NCI-H446 (cell line): ENCODE data around the gene ARID1B.

Source experiments
- DNase-seq, 2 experiments: peaks; one replicate each; lab custom pipeline; 2025; lab: John Stamatoyannopoulos, UW

ARID1B gene

DNA sequence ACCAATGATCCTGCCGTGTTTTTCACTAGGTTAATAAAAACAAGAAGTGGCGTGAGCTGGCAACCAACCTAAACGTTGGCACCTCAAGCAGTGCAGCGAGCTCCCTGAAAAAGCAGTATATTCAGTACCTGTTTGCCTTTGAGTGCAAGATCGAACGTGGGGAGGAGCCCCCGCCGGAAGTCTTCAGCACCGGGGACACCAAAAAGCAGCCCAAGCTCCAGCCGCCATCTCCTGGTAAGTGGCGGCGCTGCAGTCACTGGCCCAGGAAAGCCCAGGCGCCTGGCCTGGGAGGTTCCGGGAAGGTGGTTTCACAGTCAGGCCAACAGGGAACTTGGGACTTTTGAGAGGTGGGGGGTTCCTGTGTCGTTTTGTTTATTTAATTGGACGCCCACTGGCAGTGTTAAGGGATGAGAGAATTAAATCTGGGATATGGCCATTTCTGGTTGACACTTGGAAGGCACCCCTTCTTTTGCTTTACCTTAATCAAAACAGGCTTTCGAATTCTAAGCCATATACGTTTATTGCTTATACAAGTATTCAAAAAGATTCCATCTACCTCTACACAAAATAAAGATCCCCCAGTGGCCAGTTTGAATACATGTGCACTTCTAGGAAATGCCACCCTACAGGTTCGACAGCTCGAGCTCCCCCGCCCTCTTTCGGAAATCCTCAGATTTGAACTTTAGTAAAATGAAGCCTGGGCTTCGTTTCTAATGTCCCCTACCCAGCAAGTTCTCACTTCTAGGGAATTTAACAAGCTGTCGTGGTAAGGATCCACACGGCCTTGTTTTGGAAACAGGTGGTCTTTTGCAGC lies 407.2 kb downstream of the ARID1B start:
- DNase-seq = peak in 1 of 2 experiments; percentile 44

DNA sequence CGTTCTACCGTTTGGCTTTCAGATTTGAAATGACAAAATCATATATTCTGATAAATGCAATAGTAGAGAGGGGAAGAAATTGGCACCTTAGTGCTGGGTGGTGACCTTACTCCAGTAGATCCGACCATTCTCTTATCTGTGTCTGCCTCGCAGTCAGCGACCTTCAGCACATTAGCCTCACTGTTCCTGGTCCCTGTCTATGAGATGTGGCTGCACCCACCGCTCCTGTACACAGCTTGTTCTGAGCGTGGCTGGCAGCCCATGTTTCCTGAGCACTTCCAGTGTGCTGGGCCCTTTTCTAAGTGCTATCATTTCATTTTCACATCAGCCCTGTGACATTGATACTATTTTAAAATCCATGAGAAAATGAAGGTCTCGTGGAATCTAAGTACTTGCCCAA lies 408.0 kb downstream of the ARID1B start:
- DNase-seq = no peak

DNA sequence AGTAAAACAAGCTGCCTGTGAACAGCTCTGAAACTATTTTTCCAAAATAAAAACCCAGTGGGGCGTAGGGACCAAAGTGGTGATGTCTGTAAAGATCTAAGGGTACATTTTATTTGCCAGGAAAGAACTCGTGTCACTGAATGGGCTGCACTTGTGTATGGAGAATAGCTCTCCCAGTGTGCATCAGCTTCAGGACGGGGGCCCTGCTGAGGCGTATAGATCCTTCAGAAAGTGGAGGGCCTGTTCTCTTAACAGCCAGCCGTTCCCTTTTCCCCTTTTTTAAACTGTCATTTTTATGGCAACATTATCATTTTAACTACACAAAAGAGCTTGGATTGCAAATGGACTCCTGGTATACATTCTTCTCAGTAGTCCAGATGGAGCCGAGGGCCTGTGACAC lies 408.8 kb downstream of the ARID1B start:
- DNase-seq = no peak

DNA sequence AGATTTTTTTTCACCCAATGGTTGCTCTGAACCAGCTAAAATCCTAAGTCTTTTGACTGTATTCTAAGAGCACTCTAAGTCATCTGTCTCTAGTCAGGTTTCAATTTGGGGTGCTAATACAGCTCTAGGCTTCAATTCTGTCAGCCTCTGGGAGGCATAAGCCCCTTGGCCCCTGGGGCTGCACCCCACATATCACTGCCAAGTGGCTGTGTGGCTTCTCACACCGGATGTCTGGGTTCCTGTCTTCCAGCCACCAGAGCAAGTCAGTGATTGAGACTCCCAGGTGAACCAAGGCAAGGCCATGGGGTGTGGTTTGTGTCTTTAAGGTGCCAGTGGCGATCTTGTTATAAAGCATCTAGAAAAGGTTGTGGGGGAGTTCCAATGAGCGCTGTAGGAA lies 409.6 kb downstream of the ARID1B start:
- no peak for DNase-seq

DNA sequence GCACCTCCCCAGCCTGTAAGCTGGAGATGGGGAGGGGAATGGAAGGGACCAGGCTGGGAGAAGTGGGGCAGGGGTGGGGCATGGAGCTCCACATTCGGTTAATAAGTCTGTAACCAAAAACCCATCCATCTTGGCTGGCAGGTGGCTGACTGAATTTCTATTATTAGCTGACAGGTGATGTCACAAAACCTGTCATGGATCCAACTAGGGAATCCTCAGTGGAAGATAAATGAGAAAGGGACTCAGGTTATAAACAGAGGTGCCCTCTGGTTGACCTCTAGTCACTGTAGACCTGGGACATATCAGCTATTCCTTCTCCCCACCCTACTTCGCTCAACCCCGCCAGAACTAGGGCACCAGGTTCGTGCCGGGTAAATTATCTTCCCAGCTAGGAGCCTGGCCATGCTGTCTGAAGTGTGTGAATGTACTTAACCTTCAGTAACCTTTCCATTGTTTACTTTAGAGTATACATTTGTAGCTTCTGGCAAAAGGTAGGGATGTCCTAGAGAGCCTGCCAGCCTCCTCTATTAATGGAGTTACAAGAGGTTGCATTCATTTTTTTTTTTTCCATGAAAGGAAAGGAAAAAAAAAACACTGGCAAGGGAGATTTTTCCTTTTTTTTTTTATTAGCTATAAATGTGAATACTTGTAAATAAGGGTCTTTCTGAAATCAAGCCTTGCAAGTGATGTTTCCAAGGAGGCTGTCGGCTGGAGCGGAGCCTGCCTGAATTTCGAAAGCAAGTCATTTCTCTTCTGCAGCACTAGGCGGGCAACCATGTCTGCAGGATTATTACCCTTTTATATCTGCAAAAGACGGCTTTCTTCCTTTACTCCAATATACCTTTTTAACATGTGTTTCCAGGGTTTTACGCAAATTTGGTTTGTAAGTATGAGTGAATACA lies 410.3 kb downstream of the ARID1B start:
- peak in 1 of 2 experiments; percentile 23 for DNase-seq

DNA sequence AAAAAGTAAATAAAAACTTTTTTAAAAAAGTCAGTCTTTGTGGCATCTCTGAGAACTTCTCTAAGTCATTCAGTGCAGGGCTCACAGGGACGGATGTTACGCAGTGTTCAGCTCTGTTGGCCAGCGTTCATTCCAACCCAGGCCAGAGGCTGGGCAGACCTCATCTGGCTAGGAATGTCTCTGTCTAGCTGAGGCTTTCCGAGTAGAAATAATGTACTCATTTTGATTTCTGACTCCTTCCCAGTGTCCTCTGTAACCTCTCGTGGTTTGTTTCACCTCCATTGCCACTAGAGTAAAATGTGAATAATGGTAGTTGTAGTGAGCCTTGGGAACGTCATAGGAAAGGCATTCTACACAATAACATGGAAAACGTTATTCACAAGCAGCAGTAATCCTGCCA lies 411.0 kb downstream of the ARID1B start:
- no peak for DNase-seq

DNA sequence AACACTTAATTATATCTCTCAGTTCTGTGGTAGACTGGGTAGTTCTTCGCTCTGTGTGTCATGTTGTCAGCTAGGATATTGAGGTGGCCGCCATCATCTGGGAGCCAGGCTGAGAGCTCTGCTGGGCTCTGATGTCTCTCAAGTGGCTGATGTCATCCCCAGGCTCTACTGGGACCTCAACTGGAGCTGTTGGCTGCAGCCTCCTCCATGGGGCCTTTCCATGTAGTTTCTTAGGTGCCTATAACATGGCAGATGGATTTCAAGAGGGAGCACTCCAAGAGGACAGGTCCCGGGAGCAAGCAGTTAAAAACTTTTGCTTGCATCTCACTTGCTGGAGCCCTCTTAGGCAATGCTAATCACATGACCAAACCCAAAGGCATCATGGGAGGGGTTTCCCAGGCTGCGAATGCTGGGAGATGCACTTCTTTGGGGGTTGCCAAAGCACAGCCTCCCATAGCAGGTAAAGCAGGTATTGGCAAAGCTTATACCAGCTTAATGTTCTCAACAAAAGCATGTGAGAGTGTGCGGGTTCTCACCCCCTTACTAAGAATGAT lies 416.3 kb downstream of the ARID1B start:
- DNase-seq = no peak

DNA sequence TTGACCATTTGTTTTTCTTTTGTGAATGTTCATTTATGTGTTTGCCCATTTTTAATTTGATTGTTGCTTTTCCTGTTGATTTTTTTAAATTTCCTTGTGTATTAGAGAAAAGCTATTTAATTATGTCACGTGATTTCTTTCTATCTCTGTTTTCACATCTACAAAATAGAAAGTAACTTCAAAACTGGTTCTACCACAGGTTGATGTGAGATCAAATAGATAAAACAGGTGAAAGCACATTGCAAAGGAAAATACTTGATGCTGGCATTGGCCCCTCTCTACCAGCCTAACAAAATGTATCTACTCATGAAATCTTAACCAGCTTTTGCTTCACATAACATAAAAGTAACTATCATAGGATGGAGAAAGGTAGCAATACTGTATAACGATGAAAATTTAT lies 416.9 kb downstream of the ARID1B start:
- no peak for DNase-seq

DNA sequence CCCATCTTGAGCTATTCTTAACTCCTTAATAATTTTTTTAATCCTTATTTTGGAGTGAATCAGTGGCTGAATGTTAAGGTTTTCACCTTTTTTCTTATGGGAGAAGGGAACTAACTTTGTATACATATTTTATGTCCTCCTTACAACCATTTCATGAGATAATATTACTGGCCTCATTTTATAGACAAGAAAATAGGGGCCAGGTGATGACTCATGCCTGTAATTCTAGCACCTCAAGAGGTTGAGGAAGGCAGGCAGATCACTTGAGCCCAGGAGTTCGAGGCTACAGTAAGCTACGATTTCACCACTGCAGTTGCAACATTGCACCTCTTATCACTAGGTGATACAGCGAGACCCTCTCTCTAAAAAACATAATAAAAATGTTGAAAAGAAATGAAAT lies 417.5 kb downstream of the ARID1B start:
- no peak for DNase-seq

DNA sequence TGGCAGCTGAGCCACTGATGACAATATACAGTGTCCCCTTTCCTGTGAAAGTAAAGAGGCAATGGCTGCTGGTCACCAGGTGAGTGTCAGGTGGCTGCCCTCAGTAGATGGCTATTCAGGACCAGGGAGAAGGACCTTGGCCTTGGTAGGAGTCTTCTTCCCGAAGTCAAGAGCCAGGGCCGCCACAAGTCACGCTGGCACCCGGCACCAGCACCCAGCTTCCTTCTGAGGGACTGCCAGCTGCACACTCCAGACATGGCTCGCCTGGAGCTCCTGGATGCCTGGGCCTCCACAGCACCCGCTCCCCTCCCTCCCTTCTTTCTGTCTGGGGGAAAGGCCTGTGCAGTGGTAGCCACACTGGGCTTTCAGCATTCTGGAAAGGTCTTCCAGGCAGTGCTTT lies 419.2 kb downstream of the ARID1B start:
- no peak for DNase-seq

DNA sequence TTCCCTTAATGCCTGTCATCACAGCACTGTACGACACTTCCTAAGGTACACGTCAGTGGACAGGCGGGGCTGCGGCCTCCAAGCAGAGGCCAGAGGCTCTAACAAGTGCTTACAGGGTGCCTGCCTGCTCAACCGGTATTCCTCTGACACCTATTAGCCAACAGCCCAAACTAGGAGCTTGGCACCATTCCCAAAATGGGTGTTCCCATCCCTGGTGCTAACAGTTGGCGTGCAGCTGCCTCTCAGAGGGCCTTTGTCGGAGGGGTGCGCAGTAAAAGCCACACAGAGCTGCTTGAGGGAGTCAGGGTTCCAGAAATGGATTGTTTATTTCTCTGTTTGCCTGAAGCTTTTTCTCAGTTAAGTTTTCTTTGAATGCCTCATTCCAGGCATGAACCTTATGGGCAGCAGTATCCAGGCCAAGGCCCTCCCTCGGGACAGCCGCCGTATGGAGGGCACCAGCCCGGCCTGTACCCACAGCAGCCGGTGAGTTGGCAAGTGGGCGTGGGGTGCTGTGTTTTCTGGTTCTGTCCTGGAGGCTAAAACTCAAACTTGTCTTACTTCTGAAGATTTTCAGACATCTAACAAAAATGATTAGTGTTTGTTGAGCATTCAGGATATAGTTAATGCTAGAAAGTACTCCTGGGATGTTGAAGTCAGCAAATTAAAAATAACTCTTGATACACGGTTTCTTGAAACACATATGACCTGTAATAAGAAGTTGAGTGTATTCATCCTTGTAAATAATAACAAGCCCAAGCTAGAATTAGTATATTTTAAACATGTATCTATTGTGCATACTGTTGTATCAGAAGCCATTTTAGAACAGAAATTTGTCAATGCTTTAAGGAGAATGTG lies 421.5 kb downstream of the ARID1B start:
- DNase-seq = peak; percentile 51 to 84

DNA sequence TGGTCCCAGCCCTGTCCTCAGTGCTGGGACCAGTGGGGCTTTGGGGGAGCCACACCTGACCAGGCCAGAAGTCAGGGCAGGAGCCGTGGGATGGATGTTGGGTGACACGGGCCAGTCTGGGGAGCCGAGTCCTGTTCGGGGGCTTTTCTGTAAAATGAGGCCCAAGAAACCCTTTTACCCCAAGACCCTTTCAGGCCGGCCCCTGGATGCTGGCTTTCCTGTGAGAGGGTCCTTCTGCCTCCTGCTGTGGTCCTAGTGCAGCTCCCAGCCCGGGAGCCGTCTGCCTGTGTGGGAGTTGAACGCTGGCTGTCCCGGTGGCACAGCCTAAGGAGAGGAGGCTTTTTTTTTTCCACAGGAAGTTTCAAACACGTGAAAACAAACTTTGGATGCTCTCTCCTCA lies 422.9 kb downstream of the ARID1B start:
- DNase-seq = no peak

DNA sequence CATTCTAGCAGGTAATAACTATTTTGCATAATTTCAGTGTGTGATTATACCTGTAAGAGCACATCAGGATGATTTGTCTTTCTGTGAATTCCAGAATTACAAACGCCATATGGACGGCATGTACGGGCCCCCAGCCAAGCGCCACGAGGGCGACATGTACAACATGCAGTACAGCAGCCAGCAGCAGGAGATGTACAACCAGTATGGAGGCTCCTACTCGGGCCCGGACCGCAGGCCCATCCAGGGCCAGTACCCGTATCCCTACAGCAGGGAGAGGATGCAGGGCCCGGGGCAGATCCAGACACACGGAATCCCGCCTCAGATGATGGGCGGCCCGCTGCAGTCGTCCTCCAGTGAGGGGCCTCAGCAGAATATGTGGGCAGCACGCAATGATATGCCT lies 423.4 kb downstream of the ARID1B start:
- peak in 1 of 2 experiments; percentile 37 for DNase-seq

DNA sequence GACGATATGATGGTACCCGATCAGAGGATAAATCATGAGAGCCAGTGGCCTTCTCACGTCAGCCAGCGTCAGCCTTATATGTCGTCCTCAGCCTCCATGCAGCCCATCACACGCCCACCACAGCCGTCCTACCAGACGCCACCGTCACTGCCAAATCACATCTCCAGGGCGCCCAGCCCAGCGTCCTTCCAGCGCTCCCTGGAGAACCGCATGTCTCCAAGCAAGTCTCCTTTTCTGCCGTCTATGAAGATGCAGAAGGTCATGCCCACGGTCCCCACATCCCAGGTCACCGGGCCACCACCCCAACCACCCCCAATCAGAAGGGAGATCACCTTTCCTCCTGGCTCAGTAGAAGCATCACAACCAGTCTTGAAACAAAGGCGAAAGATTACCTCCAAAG lies 423.9 kb downstream of the ARID1B start:
- DNase-seq = no peak

DNA sequence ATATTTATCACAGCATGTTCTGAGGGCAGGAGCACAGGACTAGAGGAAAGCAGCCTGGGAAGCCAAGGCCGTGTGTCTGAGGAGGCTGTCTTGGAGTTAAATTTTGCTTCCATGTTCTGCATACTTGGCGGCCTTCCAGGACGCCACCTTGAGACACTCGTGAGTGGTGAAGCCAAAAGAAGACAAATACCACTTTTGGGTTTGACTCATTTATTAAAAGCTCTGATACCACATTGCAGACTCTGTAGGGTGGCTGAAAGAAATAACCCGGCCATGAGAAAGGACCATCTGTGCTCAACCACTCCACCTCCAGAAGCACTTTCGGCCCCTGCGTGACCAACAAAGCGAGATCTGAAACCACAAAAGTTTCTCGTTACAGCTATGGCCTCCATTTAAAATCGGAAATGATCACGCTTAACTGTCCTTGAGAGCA lies 426.1 kb downstream of the ARID1B start:
- DNase-seq = peak in 1 of 2 experiments; percentile 76

DNA sequence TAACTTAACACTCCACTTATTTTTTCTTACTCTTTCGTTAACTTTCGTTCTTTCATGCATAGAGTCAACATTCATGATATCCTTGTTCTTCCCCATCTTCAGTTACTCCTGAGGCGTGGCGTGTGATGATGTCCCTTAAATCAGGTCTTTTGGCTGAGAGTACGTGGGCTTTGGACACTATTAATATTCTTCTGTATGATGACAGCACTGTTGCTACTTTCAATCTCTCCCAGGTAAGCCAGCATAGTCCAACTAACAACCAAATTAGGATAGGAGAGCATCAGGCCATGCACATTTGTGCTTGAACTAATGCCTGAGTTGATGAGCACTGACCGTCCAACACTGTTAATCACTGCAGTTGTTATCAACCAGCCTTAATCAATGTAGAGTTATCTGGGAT lies 426.6 kb downstream of the ARID1B start:
- no peak for DNase-seq

DNA sequence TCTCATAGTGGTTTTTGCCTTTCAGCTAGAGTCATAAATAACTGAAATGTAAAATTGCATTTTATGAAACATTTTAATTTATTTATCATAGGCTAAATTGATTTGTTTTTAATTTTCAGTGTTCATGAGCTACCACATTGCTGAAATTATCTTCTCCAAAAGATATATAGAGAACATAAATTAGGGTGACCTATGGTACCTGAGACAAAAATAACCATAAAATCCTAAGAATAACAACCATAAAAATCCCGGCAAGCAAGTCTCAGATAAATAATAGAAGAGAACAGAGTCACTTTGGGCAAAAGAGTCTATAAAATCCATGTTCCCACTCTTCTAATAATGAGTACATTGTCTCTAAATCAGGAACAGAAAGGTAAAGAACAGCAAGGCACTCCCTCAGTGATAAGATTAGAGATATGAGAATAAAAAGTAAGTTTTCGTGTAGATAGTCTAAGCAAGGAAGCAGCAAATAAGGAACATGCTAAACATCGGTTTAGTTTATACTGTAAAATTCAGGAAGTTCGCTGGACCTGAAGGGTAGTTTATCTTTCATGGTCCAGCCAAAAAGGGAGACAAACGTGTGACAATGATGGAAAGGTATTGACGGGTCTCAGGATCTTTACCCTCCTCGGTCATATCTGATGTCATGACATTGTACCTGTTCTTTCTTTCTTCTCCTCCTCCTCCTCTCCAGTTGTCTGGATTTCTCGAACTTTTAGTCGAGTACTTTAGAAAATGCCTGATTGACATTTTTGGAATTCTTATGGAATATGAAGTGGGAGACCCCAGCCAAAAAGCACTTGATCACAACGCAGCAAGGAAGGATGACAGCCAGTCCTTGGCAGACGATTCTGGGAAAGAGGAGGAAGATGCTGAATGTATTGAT lies 428.5 kb downstream of the ARID1B start:
- no peak for DNase-seq

DNA sequence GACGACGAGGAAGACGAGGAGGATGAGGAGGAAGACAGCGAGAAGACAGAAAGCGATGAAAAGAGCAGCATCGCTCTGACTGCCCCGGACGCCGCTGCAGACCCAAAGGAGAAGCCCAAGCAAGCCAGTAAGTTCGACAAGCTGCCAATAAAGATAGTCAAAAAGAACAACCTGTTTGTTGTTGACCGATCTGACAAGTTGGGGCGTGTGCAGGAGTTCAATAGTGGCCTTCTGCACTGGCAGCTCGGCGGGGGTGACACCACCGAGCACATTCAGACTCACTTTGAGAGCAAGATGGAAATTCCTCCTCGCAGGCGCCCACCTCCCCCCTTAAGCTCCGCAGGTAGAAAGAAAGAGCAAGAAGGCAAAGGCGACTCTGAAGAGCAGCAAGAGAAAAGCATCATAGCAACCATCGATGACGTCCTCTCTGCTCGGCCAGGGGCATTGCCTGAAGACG lies 429.2 kb downstream of the ARID1B start:
- DNase-seq = no peak

DNA sequence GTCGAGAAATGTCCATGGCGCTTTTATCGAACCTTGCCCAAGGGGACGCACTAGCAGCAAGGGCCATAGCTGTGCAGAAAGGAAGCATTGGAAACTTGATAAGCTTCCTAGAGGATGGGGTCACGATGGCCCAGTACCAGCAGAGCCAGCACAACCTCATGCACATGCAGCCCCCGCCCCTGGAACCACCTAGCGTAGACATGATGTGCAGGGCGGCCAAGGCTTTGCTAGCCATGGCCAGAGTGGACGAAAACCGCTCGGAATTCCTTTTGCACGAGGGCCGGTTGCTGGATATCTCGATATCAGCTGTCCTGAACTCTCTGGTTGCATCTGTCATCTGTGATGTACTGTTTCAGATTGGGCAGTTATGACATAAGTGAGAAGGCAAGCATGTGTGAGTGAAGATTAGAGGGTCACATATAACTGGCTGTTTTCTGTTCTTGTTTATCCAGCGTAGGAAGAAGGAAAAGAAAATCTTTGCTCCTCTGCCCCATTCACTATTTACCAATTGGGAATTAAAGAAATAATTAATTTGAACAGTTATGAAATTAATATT lies 430.4 kb downstream of the ARID1B start:
- DNase-seq = no peak

DNA sequence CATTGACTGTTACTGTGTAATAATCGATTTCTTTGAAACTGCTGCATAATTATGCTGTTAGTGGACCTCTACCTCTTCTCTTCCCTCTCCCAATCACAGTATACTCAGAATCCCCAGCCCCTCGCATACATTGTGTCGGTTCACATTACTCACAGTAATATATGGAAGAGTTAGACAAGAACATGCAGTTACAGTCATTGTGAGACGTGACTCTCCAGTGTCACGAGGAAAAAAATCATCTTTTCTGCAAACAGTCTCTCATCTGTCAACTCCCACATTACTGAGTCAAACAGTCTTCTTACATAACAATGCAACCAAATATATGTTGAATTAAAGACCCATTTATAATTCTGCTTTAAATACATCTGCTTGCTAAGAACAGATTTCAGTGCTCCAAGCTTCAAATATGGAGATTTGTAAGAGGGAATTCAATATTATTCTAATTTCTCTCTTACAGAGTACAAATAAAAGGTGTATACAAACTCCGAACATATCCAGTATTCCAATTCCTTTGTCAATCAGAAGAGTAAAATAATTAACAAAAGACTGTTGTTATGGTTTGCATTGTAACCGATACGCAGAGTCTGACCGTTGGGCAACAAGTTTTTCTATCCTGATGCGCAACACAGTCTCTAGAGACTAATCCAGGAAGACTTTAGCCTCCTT lies 432.8 kb downstream of the ARID1B start:
- DNase-seq = no peak
